Keratinocyte (primary cell): ENCODE results near the gene NRARP. TPM values are rescaled to one million over a fixed set of nuclear protein-coding genes. Genes with fewer than 3 reads are reported as not detected.
A peak's percentile ranks its signal among the peaks of the same experiment; 100 is the strongest.

Experiments
- DNase-seq: peaks from one replicate; pipeline ENCODE4 v3.0.0-alpha.2; 2011; ENCODE audit warnings: low read depth, missing footprints, low spot score
- FAIRE-seq: peaks from 2 replicates; lab custom pipeline; 2011; peaks lifted over from hg19 to GRCh38; lab: Jason Lieb, UNC
- H2AFZ ChIP-seq: 2 replicates; pipeline ENCODE4 v1.6.0; 2012; ENCODE audit warnings: low read length, control low read depth, inconsistent platforms; ENCODE audit not compliant: control insufficient read depth
- H3K27ac ChIP-seq: 2 replicates; pipeline ENCODE4 v1.5.1; 2011; ENCODE audit warnings: low read length; ENCODE audit not compliant: control insufficient read depth, insufficient read depth
- H3K27me3 ChIP-seq: 3 replicates; pipeline ENCODE4 v1.6.0; 2011; ENCODE audit warnings: low read length; ENCODE audit not compliant: control insufficient read depth, insufficient read depth; ENCODE audit errors: extremely low read depth
- H3K36me3 ChIP-seq, 2 experiments: 2 replicates in 1 of 2; 3 replicates in 1 of 2; pipeline ENCODE4 v1.5.1; 2011; ENCODE audit warnings: low read length in 2 of 2, mild to moderate bottlenecking in 1 of 2; ENCODE audit not compliant: control insufficient read depth in 2 of 2, insufficient read depth in 2 of 2; ENCODE audit errors: extremely low read depth in 1 of 2
- H3K4me1 ChIP-seq: 3 replicates; pipeline ENCODE4 v1.5.1; 2011; ENCODE audit warnings: low read length; ENCODE audit not compliant: control insufficient read depth, insufficient read depth; ENCODE audit errors: extremely low read depth
- H3K4me2 ChIP-seq: 3 replicates; pipeline ENCODE4 v1.6.0; 2011; ENCODE audit warnings: low read depth, low read length; ENCODE audit not compliant: control insufficient read depth, insufficient read depth; ENCODE audit errors: extremely low read depth
- H3K4me3 ChIP-seq, 3 experiments: fragments of 200-600 bp in 1 of 3; sonication (generic) in 1 of 3; 2 replicates in 2 of 3; 3 replicates in 1 of 3; pipeline ENCODE4 v1.5.1; 2011 to 2016; ENCODE audit warnings: low read length in 3 of 3, mild to moderate bottlenecking in 3 of 3, control low read depth in 2 of 3, inconsistent platforms in 1 of 3, low read depth in 1 of 3, mixed read lengths in 1 of 3, mixed run types in 1 of 3, moderate library complexity in 1 of 3; ENCODE audit not compliant: control insufficient read depth in 2 of 3, insufficient read depth in 2 of 3; ENCODE audit errors: extremely low read depth in 1 of 3
- H3K79me2 ChIP-seq: 2 replicates; pipeline ENCODE4 v1.6.0; 2012; ENCODE audit warnings: low read length; ENCODE audit not compliant: control insufficient read depth, insufficient read depth
- H3K9ac ChIP-seq: 3 replicates; pipeline ENCODE4 v1.6.0; 2011; ENCODE audit warnings: low read length; ENCODE audit not compliant: control insufficient read depth, insufficient read depth; ENCODE audit errors: extremely low read depth
- H3K9me1 ChIP-seq: 3 replicates; pipeline ENCODE4 v1.6.0; 2011; ENCODE audit warnings: low read length; ENCODE audit not compliant: control insufficient read depth, insufficient read depth; ENCODE audit errors: extremely low read depth
- H3K9me3 ChIP-seq: 2 replicates; pipeline ENCODE4 v1.5.1; 2012; ENCODE audit warnings: low read depth, low read length; ENCODE audit not compliant: control insufficient read depth
- H4K20me1 ChIP-seq: 3 replicates; pipeline ENCODE4 v1.6.0; 2011; ENCODE audit warnings: low read length; ENCODE audit not compliant: control insufficient read depth, insufficient read depth; ENCODE audit errors: extremely low read depth
- CTCF ChIP-seq, 3 experiments: IDR thresholded peaks in 1 of 3; conservative IDR thresholded peaks in 1 of 3; optimal IDR thresholded peaks in 1 of 3; 2 replicates in 2 of 3; 3 replicates in 1 of 3; pipeline versions ENCODE3 to v1.5.1; 2011; ENCODE audit warnings: low read length in 3 of 3, mild to moderate bottlenecking in 3 of 3, moderate library complexity in 2 of 3, control low read depth in 1 of 3, inconsistent platforms in 1 of 3; ENCODE audit not compliant: insufficient read depth in 2 of 3; ENCODE audit errors: extremely low read depth in 1 of 3
- EZH2 ChIP-seq: IDR thresholded peaks from one replicate; pipeline ENCODE4 v1.6.1; 2012; ENCODE audit warnings: inconsistent platforms, mild to moderate bottlenecking, low read length, moderate library complexity
- dilution Hi-C: fragments of 300-500 bp; cut with MboI; formaldehyde crosslinking; loops from one replicate; pipeline ENCODE4 v1.7.0; 2020; ENCODE audit warnings: low sequenced_read_pairs; ENCODE audit not compliant: extremely low pct_ligation_motif_present
- polyA plus RNA-seq, 5 experiments: library from polyadenylated mRNA; depleted of rRNA in 3 of 5; stranded (reverse) in 3 of 5; stranded (forward) in 1 of 5; unstranded in 1 of 5; fragments of >200 nt; gene quantifications; 1 replicate in 1 of 5; 2 replicates in 3 of 5; 3 replicates in 1 of 5; pipeline versions ENCODE4 v1.2.1 to v1.2.3, GENCODE V29; 2011 to 2012; ENCODE audit warnings: missing spikeins in 2 of 5, low read depth in 1 of 5, low replicate concordance in 1 of 5

The NRARP gene
- polyA plus RNA-seq, 1 donor (not counting 4 experiments of a cell fraction or from before 2014, with no cell fraction given), result 2.4 TPM

DNA sequence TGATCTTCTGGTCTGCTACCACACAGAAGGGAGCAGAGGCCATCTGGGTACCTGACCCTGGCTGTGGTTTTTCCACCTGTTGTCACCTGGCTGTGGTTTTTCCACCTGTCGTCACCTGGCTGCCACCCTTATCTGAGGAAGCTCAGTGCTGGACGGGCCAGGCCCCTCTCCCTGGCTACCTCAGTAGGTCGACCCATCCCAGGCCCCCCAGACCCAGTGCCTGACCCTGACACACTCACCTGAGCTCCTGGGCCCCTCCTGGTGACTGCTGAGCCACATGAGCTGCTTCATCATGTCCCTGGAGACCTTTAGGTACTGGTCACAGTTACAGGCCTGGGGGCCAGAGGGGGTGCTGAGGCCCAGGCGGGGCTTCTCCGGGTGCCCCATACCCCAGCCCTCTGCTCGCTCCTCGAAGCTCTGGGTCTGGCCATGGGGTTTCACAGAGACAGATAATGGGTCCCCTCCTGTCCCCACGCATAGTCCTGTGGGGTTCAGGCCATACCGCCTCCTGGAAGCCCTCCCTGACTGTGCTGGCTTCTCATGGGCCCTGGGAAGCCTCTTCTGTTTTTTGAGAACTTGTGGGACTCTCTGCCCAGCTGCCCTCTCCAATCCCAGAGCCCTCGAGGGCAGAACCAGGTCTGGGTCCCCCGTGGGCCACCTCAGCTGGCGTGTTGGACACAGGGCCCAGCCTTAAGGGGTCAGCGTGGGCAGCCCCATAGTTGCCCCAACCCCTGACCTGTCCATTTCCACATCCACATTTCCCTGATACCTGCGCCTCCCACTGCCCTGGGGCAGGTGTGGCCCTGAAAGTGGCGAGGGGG, 7.5 kb upstream of the NRARP start:
- no peak overlapping the region for H3K27ac ChIP-seq

GRCh38 chr9:137308057-137308619, 6.1 kb upstream of the NRARP start:
- no peaks in the 10 kb centered on the region for H3K79me2 ChIP-seq
- H3K9me3 ChIP-seq, result no peaks in the 10 kb centered on the region
- dilution Hi-C loops, result no loop called here
- DNase-seq, result no peak
- H3K4me3 ChIP-seq, result no peak overlapping the region
- no peak overlapping the region for H2AFZ ChIP-seq
- no peaks in the 10 kb centered on the region for H3K36me3 ChIP-seq
- no peak for FAIRE-seq
- H3K9me1 ChIP-seq, result no peaks in the 10 kb centered on the region
- peaks cover 37% of the 10 kb centered on the region for H3K4me1 ChIP-seq
- no peak overlapping the region for H3K9ac ChIP-seq
- TF ChIP-seq EZH2 (no peak), CTCF (optimal IDR thresholded peaks at IDR 0.05 in 1 of 3, IDR thresholded peaks at IDR 0.05 in 1 of 3, conservative IDR thresholded peaks at IDR 0.05 in 1 of 3; ENCODE audit: extremely low read depth in 1 of 3, insufficient read depth in 2 of 3, low read length in 3 of 3) (no peak)
- no peaks in the 10 kb centered on the region for H4K20me1 ChIP-seq
- H3K4me2 ChIP-seq, result no peak overlapping the region
- H3K27ac ChIP-seq, result no peak overlapping the region
- peaks cover 12% of the 10 kb centered on the region for H3K27me3 ChIP-seq

More for the DNA sequence above, 7.5 kb upstream of the NRARP start:
- Histone ChIP-seq H3K4me3 (no peak overlapping the region), H3K9me1 (no peaks in the 10 kb centered on the region), H3K4me2 (no peak overlapping the region), H3K36me3 (no peaks in the 10 kb centered on the region), H3K4me1 (peaks cover 32% of the 10 kb centered on the region), H4K20me1 (no peaks in the 10 kb centered on the region), H3K9ac (peak overlapping the region; percentile 33), H3K9me3 (no peaks in the 10 kb centered on the region), H3K27me3 (peaks cover 12% of the 10 kb centered on the region), H2AFZ (no peak overlapping the region), H3K79me2 (no peaks in the 10 kb centered on the region)
- no peak for DNase-seq
- dilution Hi-C loops, result no loop called here
- FAIRE-seq, result no peak
- TF ChIP-seq EZH2 (no peak), CTCF (optimal IDR thresholded peaks at IDR 0.05 in 1 of 3, IDR thresholded peaks at IDR 0.05 in 1 of 3, conservative IDR thresholded peaks at IDR 0.05 in 1 of 3; ENCODE audit: extremely low read depth in 1 of 3, insufficient read depth in 2 of 3, low read length in 3 of 3) (no peak)
